ENCODE data around the gene BCKDK.
A peak's percentile ranks its signal among the peaks of the same experiment; 100 is the strongest.

The BCKDK gene

GRCh38 chr16:31080756-31081419 is 27.3 kb upstream of the BCKDK start:
- DNase-seq: no peak

- DNase-seq: peak in 1 of 2 experiments; percentile 20
Observed at GRCh38 chr16:31081428-31082351, 26.5 kb upstream of the BCKDK start.

DNA sequence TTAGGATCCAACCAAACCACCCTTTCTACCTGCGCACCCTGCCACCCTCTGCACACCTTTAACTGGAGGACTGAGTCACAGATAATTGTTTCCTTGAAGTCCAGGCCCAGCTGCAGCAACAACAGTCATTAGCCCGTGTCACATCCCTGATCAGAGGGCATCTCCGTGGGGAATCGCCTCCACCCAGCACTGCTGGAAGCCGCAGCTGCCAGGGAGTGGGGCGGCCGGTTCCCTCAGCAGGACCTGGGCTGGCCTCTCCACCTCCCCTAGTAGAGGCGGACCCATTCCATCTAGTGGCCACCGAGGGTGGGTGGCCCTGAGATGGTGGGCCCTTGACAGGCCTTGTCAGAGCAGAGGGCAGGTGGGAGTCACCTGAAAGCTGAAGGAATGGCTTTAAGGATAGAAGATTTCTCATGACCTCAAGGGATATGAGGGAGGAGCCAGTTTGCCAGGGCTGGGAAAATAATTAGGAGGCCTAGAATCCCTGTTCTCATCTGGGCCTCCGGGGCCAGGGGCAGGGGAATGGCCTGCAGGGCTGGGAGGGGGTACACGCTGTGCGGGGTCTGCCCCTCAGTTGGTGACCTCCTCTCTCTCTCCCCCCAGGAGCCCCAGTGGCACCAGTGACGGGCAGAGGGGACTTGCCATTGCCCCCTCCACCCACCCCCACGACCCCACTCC is 25.7 kb upstream of the BCKDK start:
- peak in 1 of 2 experiments; percentile 16 for DNase-seq

GRCh38 chr16:31083081-31083480 is 25.1 kb upstream of the BCKDK start:
- DNase-seq: no peak

GRCh38 chr16:31083556-31083955 is 24.6 kb upstream of the BCKDK start:
- DNase-seq: peak in 1 of 2 experiments; percentile 17

DNA sequence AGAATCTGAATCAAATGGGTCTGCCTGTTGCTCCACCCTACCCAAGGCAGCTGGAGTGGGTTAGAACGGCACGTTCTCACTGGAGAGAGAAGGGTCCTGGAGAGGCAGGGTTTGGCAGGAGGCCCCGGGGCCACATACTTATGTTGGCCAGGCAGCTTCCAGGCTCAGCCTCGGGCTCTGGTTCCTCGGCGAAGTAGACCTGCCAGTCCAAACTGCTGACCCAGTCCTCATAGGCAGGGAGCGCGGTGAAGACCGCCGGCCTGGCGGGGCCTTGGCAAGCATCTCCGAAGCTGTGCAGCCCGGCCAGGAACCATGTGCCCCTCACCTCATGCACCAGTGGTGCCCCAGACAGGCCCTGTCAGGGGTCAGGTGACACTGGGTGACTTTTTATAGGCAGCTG is 24.2 kb upstream of the BCKDK start:
- peak in 1 of 2 experiments; percentile 18 for DNase-seq

- peak in 1 of 2 experiments; percentile 17 for DNase-seq
Observed at GRCh38 chr16:31084584-31085302, 23.4 kb upstream of the BCKDK start.

- peak in 1 of 2 experiments; percentile 17 for DNase-seq
Observed at GRCh38 chr16:31085411-31085810, 22.8 kb upstream of the BCKDK start.

DNA sequence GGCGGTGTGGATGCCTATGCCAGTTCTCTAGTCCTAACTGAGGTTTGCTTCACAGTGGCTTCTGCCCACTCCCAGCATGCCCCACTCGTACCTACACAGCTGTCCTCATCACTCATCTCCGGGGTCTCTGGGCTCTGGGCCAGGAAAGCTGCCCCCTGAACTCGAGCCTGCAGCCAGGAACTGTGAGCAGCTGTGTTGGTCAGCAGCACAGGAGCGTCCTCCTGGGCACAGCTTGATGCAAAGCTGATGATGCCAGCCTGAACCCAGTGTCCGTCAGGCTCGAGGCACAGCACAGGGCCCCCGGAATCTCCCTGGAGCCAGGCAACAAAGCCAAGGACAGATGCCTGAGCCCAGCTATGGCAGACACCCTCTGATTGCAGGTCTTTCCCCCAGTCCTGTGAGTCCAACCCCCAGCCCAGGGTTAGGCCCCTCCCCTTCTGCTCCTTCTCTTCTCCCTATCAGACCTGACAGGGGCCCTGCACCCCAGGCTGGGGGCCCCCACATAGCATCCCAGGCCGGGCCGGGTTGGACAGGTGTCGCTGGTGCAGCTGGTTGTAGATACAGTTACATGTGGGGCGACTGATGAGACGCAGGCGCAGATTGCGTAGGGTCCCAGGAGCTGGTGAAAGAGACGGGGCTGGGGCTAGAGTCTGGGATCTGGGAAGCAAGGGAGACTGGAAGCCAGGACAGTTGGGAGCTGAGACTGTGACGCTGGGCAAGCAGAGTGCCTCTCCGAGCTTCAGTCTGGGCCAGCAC is 22.1 kb upstream of the BCKDK start:
- no peak for DNase-seq

GRCh38 chr16:31086629-31086906 is 21.6 kb upstream of the BCKDK start:
- no peak for DNase-seq

DNA sequence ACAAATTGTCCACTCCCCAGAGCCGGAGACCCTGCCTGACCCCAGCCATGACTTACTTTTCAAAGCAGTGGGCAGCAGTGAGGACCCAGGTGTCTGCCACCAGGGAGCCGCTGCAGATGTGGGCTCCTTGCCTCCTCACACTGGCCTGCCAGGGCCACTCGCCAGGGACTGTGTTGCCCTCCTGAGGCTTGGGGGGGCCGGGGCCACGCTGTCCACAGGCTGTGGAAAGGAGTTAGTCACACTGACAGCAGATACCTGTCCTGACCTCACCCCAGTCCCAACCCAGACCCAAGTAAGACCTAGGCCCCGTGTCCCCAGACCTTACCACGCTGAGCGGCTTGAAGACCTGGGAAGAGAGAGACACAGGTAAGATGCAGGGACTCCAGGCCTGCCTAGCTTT is 20.7 kb upstream of the BCKDK start:
- no peak for DNase-seq

DNA sequence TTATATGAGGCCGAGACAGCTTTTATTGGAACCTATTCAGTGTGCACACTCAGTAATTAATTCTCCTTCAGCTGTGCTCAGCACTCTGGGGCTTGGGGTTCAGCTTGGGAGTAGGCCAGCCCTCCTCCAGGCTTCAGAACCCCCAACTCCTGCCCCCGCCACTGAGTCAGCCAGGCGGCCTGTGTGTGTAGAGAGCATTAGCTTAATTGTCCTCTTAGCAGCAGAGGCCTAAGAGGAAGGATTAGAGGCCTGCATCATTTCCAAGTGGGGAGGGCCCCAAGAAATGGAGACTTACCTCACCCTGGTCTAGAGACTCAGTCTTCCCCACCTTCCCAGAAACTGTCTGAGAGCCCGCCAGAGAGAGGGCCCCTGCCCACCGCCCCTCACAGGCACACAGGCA is 20.2 kb upstream of the BCKDK start:
- DNase-seq: no peak

DNA sequence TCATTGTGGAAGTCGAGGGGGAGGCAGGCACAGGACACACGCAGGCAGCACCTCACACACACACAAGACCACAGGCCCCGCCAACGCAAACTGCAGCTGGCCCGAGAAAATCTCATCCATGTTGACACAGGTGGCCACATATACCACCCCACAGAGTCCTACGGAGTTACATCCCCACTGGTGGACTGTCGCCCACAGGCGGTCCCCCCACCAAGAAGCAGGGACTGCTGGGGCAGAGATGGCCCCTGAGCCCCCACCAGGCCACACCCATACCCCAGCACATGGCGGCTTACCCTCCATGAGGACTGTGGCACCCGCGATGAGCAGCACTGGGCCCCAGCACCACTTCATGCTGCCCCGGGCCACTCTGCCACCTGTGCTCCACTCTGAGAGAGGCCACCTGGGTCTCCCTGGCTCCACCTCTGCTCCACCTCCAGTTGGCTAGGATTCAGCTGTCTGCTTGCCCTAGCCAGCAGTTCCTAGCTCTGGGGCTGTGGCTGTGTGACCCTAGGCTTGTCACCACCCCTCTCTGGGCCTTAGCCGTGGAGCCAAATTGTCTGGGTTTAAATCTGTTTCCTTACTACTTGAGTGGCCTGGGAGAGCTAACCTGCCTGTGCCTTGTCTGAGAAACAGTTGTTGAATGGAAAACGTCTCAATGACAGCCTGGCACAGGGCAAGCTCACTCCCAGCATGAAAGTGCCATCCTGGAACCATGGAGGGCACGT is 19.6 kb upstream of the BCKDK start, which contains the start of gene PRSS53:
TSS of gene PRSS53 (minus strand) at position 485 of the 725 bp plus-strand sequence. CDS start at position 351, 134 bp downstream.
- no peak for DNase-seq

DNA sequence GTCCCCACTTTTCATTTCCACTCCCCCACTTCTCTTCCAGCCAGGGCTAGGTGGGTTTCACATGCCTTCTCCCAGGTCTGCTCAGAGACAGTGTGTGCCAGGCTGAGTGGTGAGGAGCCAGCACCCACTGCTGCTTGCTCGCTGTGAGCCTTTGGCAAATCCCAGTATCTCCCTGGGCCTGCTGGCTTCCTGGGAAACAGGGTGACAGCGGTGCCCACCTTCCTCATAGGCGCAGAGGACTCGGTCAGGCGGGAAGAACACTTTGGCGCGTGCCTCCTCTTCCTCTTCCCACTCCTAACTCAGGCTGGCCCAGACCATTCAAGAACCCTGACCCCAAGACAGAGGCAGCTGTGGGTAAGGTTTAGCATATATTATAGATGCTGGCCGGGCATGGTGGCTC is 19.0 kb upstream of the BCKDK start:
- no peak for DNase-seq

DNA sequence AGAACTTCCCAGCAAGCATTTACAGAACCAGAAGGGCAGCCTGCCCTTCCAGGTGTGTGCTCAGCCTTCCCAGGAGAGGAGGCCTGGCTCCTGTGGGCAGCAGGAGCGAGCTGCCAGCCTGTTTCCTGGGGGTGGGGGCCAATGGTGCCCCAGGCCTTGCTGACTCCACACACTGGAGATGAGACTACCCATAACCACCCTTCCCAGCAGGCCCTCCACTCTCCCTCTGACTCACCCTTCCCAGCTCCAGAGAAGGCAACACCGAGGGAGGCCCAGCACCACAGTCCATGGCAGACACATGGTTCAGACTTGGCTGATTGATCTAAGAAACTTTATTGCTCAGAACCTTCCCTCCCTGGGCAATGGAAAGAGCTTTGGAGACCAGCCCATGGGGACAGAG is 17.6 kb upstream of the BCKDK start:
- no peak for DNase-seq

- no peak for DNase-seq
Observed at GRCh38 chr16:31092330-31092729, 15.9 kb upstream of the BCKDK start.

DNA sequence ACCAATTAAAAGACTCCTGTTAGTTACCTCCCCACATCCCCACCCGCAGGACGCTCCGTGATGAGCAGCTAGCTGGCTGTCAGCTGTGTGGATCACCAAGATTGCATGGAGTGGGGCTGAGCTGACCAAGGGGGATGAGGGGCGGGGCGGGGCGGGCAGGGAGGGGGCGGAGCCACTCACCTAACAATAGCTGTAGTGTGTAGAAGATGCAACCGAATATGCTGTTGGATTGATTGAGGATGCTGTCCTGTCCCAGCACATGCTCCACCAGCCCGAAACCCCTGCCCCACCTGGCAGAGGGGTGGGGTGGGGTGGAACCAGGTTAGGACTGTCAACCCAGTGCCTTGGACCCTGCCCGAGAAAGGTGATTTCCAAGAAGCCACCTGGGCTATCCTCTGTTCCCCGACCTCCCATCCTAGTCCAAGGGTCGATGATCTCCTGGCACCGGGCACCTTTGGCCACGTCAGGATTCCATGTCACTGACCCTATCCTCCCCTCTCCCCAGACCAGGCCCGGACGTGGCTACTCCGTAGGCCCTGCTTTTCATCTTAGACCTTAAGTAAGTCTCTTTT is 15.0 kb upstream of the BCKDK start:
- no peak for DNase-seq

DNA sequence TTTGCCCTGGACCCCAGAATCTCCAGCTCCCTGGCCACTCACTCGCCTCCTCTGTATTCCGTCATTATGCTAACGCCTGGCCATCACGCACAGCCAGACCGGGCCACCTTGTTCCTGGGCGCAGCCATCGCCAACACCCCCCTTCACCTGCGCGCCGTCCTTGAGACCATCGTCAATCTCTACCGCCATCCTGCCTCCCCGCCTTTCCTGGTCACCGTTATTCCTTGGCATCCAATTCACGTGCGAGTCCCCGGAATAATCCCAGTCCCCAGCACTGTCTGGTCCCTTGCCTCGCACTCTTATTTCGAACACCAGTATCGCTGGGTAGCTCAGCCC is 14.1 kb upstream of the BCKDK start:
- peak in 1 of 2 experiments; percentile 35 for DNase-seq

- peak; percentile 93 to 94 for DNase-seq
Observed at GRCh38 chr16:31094424-31095120, 13.6 kb upstream of the BCKDK start, which contains the start of gene VKORC1. Gene VKORC1 (minus strand): TSS chr16:31094797. CDS start chr16:31094729, 68 bp downstream.

- no peak for DNase-seq
Observed at GRCh38 chr16:31099860-31100638, 8.1 kb upstream of the BCKDK start.

Measured in activated T-cell treated with anti-CD3 and anti-CD28 coated beads, Interleukin-2, amount 50 U/mL, for 48 hours (primary cell).